Measurements from ENCODE around the gene REEP3. TPM values are rescaled to one million over a fixed set of nuclear protein-coding genes. Genes with fewer than 3 reads are reported as not detected.

The REEP3 gene
- total and polyA plus RNA-seq, 2 of the 8 experiments (the other 6 are each of a cell fraction or from before 2014, with no cell fraction given) = 5.8 to 31.5 TPM

GRCh38 chr10:63525021-63525420, 3.8 kb downstream of the REEP3 start:
- no peak overlapping the region for H2AK5ac ChIP-seq (ENCODE audit: low read depth, low read length)
- no peak overlapping the region for H3K18ac ChIP-seq (ENCODE audit: extremely low read depth, low read length)
- TF ChIP-seq SP1 (IDR thresholded peaks at IDR 0.05; ENCODE audit: low read depth, low read length) (no peak), JUN (IDR thresholded peaks at IDR 0.05; ENCODE audit: low read depth, low read length) (no peak)
- TF ChIP-seq, protein P1, sequence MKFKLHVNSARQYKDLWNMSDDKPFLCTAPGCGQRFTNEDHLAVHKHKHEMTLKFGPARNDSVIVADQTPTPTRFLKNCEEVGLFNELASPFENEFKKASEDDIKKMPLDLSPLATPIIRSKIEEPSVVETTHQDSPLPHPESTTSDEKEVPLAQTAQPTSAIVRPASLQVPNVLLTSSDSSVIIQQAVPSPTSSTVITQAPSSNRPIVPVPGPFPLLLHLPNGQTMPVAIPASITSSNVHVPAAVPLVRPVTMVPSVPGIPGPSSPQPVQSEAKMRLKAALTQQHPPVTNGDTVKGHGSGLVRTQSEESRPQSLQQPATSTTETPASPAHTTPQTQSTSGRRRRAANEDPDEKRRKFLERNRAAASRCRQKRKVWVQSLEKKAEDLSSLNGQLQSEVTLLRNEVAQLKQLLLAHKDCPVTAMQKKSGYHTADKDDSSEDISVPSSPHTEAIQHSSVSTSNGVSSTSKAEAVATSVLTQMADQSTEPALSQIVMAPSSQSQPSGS (IDR thresholded peaks at IDR 0.05; ENCODE audit: low read length) = no peak
- TF ChIP-seq, protein P2, sequence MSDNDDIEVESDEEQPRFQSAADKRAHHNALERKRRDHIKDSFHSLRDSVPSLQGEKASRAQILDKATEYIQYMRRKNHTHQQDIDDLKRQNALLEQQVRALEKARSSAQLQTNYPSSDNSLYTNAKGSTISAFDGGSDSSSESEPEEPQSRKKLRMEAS (IDR thresholded peaks at IDR 0.05) = no peak

More at GRCh38 chr10:63525021-63525420, 3.8 kb downstream of the REEP3 start:
- Histone ChIP-seq H3K14ac (ENCODE audit: insufficient read length) (no peak overlapping the region), H3K27ac (ENCODE audit: low read depth, low read length) (no peak overlapping the region), H3K9ac (replicated peaks in 1 of 4; ENCODE audit: extremely low read depth in 1 of 4, low read depth in 3 of 4, low read length in 3 of 4) (no peak overlapping the region), H2BK12ac (ENCODE audit: low read depth, low read length) (no peak overlapping the region), H3K79me1 (ENCODE audit: low read depth, low read length) (peaks cover 4% of the 10 kb centered on the region; the same call in 1 of the 2 replicates), H3K9me3 (ENCODE audit: insufficient read depth in 2 of 2, low read depth in 1 of 2, low read length in 1 of 2) (no peaks in the 10 kb centered on the region), H3K79me2 (ENCODE audit: control insufficient read depth in 1 of 2, insufficient read depth in 2 of 2, low read length in 2 of 2) (peaks cover 5 to 88% of the 10 kb centered on the region in 2 experiments), H3K4me3 (ENCODE audit: extremely low read depth in 1 of 4, insufficient read depth in 2 of 4, low read depth in 3 of 4, low read length in 4 of 4) (no peak overlapping the region), H3K23me2 (ENCODE audit: low read depth, low read length) (peaks cover 4% of the 10 kb centered on the region; the same call in 1 of the 2 replicates), H2BK5ac (ENCODE audit: low read depth, low read length) (no peak overlapping the region), H3K4me2 (ENCODE audit: insufficient read depth in 1 of 2, low read depth in 2 of 2, low read length in 2 of 2) (no peak overlapping the region), H3K36me3 (ENCODE audit: control insufficient read depth in 2 of 4, insufficient read depth in 4 of 4, low read length in 3 of 4) (peaks cover 0 to 7% (median 1%) of the 10 kb centered on the region in 4 experiments; a peak in 2 of 8 replicates), H3K56ac (replicated peaks; ENCODE audit: insufficient read length, low read depth, low read length) (no peak overlapping the region), H4K91ac (replicated peaks; ENCODE audit: insufficient read length, low read length) (no peak overlapping the region), H3K4ac (replicated peaks; ENCODE audit: insufficient read length, low read depth, low read length) (no peak overlapping the region), H2AFZ (ENCODE audit: low read length) (no peak overlapping the region), H2BK20ac (ENCODE audit: low read length) (no peak overlapping the region), H3K27me3 (replicated peaks in 1 of 4; ENCODE audit: control insufficient read depth in 3 of 4, extremely low read depth in 1 of 4, insufficient read depth in 3 of 4, low read length in 3 of 4) (no peaks in the 10 kb centered on the region), H2BK15ac (ENCODE audit: low read length) (no peak overlapping the region), H3K4me1 (replicated peaks in 1 of 4; ENCODE audit: control insufficient read depth in 3 of 4, insufficient read depth in 4 of 4, low read length in 3 of 4) (peaks cover 2 to 8% (median 2%) of the 10 kb centered on the region in 4 experiments; a peak in 4 of 7 replicates), H4K5ac (ENCODE audit: insufficient read length, low read depth, low read length) (no peak overlapping the region), H2BK120ac (replicated peaks; ENCODE audit: low read depth, low read length) (no peak overlapping the region), H4K20me1 (replicated peaks in 1 of 2; ENCODE audit: control insufficient read depth in 1 of 2, insufficient read depth in 2 of 2, low read length in 2 of 2) (peaks cover 4 to 10% of the 10 kb centered on the region in 2 experiments), H4K8ac (ENCODE audit: extremely low read depth, insufficient read depth, low read length) (no peak overlapping the region), H3K23ac (ENCODE audit: insufficient read length) (no peak overlapping the region)
- POLR2A ChIA-PET (ENCODE audit: partially characterized antibody) = interaction anchor here (0.6 to 1.6 kb wide), 6 partner anchors 12 to 347 kb away, joined by 3 to 4 read pairs (median 3); no protein-coding TSS in a partner anchor
- DNase-seq (ENCODE audit: low read depth in 1 of 2, low spot score in 2 of 2) (no peak), FAIRE-seq (no peak)
- WGBS, 2 experiments (ENCODE audit: extremely low coverage in 1 of 2, insufficient coverage in 1 of 2, insufficient read length in 1 of 2, insufficient replicate concordance in 2 of 2, low coverage in 1 of 2, low lambda C conversion rate in 2 of 2, missing lambda C conversion rate in 1 of 2) = 89 to 100% methylated on average over 1 to 3 of the region's 3 CpGs
- CTCF ChIA-PET (ENCODE audit: partially characterized antibody) = interaction anchor here (0.6 to 4.8 kb wide), 3 partner anchors 104 to 195 kb away, joined by 3 to 26 read pairs (median 16); no protein-coding TSS in a partner anchor

Measured in H1 (cell line).